ENCODE data around the gene GART. TPM values are rescaled to one million over a fixed set of nuclear protein-coding genes. Genes with fewer than 3 reads are reported as not detected.

The GART gene
- total and polyA plus RNA-seq, 2 of the 4 experiments (the other 2 are of a cell fraction), result 29.9 to 73.8 TPM

GRCh38 chr21:33584455-33584854 is 42.5 kb upstream of the GART start:
- no peak overlapping the region for H2BK5ac ChIP-seq (ENCODE audit: low read depth, low read length, poor library complexity, severe bottlenecking)
- H2AK9ac ChIP-seq (replicated peaks; ENCODE audit: low read depth, low read length, poor library complexity), result no peak overlapping the region
- H3K18ac ChIP-seq (ENCODE audit: low read depth, low read length), result no peak overlapping the region
- H2AFZ ChIP-seq (replicated peaks; ENCODE audit: low read length, poor library complexity), result no peak overlapping the region
- dilution Hi-C loops (cut with HindIII; ENCODE audit: low sequenced_read_pairs, unreplicated experiment), result no loop called here
- CTCF ChIA-PET, result no interaction called here
- H3K36me3 ChIP-seq (ENCODE audit: control insufficient read depth, insufficient read depth, low read length), result peaks cover 6% of the 10 kb centered on the region
- H3K56ac ChIP-seq (ENCODE audit: extremely low read depth, insufficient read depth, low read length), result no peak overlapping the region
- no peak overlapping the region for H2BK15ac ChIP-seq (ENCODE audit: low read depth, low read length)
- peaks cover 4% of the 10 kb centered on the region for H3K9me1 ChIP-seq (ENCODE audit: insufficient read depth, low read length)
- H3K9ac ChIP-seq (ENCODE audit: low read depth, low read length), result no peak overlapping the region
- H3K4me1 ChIP-seq (ENCODE audit: control insufficient read depth, insufficient read depth, low read length), result peaks cover 2% of the 10 kb centered on the region; the same call in 1 of the 2 replicates
- H3K79me1 ChIP-seq (ENCODE audit: low read depth in 1 of 2, low read length in 2 of 2), result peaks cover 21 to 45% of the 10 kb centered on the region in 2 experiments
- no peak overlapping the region for H3K4me3 ChIP-seq (ENCODE audit: insufficient read depth, low read depth, low read length)
- BruUV-seq (replicated peaks), result no TSS peak
- H3K4me2 ChIP-seq (ENCODE audit: low read depth, low read length), result no peak overlapping the region
- intact Hi-C loops (cut with micrococcal nuclease), result no loop called here
- in situ Hi-C loops (cut with MboI; ENCODE audit: low sequenced_read_pairs), result no loop called here
- no peak overlapping the region for H3K4ac ChIP-seq (ENCODE audit: low read depth, low read length)
- WGBS, 2 experiments (ENCODE audit: extremely low coverage in 2 of 2, insufficient read length in 1 of 2), result no CpG with 5 or more reads among the region's 3 CpGs
- H4K91ac ChIP-seq (ENCODE audit: insufficient read depth, low read depth, low read length), result no peak overlapping the region
- no peak overlapping the region for H2BK20ac ChIP-seq (ENCODE audit: low read depth, low read length)
- no peak overlapping the region for H3K27ac ChIP-seq (ENCODE audit: insufficient read depth, low read length)
- no peak for DNase-seq
- no peak overlapping the region; the same call in 1 of the 2 replicates for H3K23ac ChIP-seq (ENCODE audit: low read depth, low read length)
- H4K5ac ChIP-seq (ENCODE audit: low read depth, low read length), result no peak overlapping the region
- POLR2A ChIA-PET (ENCODE audit: unreplicated experiment), result interaction anchor here (0.5 kb wide), 1 partner anchor 309 kb away, joined by 3 read pairs; no protein-coding TSS in a partner anchor
- H4K20me1 ChIP-seq (ENCODE audit: insufficient read depth, low read length), result no peaks in the 10 kb centered on the region; the same call in 1 of the 2 replicates
- H2AK5ac ChIP-seq (ENCODE audit: low read depth, low read length), result no peak overlapping the region
- H4K8ac ChIP-seq (ENCODE audit: low read depth in 2 of 2, low read length in 2 of 2), result no peak overlapping the region
- H3K14ac ChIP-seq (replicated peaks; ENCODE audit: low read depth, low read length), result no peak overlapping the region
- H2BK120ac ChIP-seq (ENCODE audit: low read depth, low read length), result no peak overlapping the region
- ATAC-seq (ENCODE audit: low read depth), result no peak
- no peaks in the 10 kb centered on the region for H3K9me3 ChIP-seq (ENCODE audit: control insufficient read depth, insufficient read depth, low read length)
- H3K27me3 ChIP-seq (ENCODE audit: control insufficient read depth, insufficient read depth, low read length), result no peaks in the 10 kb centered on the region
- TF ChIP-seq BHLHE40 (IDR thresholded peaks at IDR 0.05; ENCODE audit: low read depth, low read length), result no peak
- no peak for TF ChIP-seq MXI1 (IDR thresholded peaks at IDR 0.05; ENCODE audit: borderline replicate concordance, low read depth, low read length)
- no peak for TF ChIP-seq MAFK (IDR thresholded peaks at IDR 0.05; ENCODE audit: low read depth, low read length)
- TF ChIP-seq FOS (IDR thresholded peaks at IDR 0.05; ENCODE audit: low read depth, low read length), result no peak

Measured in IMR-90 (cell line).